T-helper 1 cell (primary cell): ENCODE data around the gene SLC9A3.
A peak's percentile ranks its signal among the peaks of the same experiment; 100 is the strongest.

Experiments
- DNase-seq, 5 donors: peaks; one replicate each; pipeline ENCODE4 v3.0.0-alpha.2; 2012 to 2020

Gene SLC9A3

DNA sequence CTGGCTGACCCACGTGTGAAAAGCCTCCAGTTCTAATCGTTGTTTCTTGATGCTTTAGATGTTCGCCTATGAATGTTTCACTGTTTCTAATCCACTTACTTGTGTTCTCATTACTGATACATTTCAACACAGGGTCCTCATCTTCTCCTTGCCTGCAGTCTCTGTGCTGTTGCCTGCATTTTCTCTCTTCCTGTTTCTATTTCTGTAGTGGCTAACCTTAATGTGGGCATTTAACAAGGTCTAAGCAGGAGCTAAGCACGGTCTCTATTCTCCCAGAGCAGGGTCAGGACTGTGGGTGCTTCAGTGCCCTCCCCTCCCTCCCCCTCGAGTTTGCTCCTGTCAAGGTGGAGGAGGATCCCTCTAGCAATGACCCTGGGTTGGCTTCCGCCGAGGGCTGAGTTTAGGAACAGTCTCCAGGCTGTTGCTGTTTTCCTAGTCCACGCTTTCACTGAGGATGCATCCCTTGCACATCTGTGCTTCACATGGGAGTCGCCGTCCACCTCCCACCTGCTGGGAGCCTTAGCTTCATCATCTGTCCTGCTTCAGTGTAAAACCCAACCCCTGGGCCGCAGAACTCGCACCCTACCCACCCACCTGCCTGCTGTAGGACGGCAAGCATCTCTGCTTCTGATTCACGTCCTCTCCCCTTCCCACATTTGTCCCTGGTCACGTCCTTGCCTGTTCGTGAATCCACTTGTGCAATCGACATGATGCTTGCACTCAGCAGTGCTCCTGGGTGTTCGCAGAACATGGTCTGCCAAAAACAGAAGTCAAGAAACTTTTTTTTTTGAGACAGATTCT, 83.6 kb downstream of the SLC9A3 start:
- peak in 1 of 5 donors; percentile 8 for DNase-seq

DNA sequence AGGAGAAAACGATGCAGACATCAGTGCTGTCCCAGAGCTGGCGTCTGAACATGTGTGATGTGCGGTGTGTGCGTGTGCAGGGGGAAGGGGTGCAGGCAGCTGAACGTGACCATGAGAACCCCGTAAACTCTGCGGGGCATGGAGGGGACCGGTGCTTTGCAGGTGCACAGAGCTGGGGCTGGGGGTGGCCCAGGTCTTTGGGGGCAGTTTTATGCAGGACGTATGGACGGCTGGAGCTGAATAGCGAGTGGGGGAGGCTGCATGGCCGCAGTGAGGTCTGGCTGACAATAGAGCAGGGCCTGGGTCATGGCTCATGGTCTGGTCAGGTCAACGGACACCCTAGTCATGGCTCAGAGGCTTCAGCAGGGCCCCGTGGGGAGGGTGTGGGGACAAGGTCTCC, 84.6 kb downstream of the SLC9A3 start:
- DNase-seq = peak in 1 of 5 donors; percentile 2

DNA sequence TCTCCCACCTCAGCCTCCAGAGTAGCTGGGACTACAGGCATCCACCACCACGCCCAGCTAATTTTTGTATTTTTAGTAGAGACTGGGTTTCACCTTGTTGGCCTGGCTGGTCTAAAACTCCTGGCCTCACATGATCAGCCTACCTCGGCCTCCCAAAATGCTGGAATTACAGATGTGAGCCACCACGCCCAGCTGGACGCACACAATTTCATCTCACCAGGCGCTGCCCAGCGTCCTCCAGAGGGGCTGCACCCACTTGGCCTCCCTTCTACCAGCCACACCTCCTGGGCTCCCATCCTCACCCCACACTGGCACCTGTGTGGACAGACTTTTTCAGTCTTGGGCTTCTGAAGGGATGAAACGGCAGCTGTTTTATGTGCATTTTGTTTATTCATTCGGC, 85.1 kb downstream of the SLC9A3 start:
- DNase-seq = peak in 1 of 5 donors; percentile 3

DNA sequence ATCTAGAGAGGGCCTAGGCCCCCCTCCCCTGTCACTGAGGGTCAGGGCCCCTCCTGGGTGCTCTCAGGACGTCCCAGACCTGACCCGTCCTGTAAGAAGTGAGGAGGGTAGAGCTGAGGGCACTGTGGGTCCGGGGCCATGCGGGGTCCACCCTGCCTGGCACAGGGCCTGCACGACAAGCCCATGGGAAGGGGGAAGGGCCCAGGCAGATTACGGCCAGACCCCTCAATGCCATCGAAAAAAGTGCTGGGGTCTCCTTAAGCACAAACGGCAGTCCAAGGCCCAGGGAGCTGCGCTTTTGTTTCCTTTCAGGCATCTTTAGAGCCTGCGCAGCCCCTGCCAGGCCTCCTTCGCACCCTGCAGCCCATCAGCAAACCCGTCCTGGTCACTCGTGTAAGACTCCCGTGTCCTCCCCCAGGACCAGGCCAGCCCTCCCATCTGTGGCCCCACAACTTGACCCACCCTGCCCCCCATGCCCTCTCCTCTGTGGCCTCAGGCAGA, 85.7 kb downstream of the SLC9A3 start:
- peak in 1 of 5 donors; percentile 8 for DNase-seq

DNA sequence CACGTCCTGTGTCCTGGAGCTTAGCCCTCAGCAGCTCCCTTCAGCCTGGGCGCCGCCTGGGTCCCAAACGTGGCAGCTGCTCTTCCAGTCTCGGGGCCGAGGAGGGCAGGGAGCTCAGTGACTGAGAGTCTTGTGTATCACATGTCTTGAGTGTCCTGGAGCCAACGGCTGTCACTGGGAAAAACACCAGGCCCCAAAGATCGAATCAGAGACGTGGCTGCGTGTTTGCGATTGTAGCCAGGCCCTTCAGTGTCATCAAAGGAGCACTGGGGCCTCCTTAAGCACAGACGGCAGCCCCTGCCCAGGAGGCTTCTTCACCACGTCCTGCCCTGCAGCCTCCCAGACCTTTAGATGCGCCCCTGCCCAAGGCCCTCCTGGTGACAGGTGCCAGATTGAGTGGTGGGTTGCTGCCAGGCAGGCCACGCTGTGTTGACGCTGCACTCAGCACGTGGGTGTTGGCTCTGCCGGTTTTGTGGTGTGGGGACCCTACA, 86.9 kb downstream of the SLC9A3 start:
- no peak for DNase-seq

DNA sequence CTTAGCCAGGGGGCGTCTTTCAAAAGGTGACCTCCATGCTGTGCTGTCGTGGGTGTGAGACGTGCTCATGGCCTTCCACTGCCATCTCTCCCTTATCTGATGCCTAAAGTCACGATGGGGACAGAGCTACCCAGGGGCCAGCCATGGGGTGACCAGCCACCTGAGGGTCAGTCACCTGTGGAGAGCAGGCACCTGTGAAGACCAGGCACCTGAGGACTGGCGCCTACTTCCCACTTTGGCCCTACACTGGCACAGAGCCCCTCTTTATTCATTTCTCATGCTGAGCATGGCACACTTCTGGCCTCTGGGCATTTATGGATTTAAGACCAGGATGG, 87.6 kb downstream of the SLC9A3 start:
- no peak for DNase-seq

DNA sequence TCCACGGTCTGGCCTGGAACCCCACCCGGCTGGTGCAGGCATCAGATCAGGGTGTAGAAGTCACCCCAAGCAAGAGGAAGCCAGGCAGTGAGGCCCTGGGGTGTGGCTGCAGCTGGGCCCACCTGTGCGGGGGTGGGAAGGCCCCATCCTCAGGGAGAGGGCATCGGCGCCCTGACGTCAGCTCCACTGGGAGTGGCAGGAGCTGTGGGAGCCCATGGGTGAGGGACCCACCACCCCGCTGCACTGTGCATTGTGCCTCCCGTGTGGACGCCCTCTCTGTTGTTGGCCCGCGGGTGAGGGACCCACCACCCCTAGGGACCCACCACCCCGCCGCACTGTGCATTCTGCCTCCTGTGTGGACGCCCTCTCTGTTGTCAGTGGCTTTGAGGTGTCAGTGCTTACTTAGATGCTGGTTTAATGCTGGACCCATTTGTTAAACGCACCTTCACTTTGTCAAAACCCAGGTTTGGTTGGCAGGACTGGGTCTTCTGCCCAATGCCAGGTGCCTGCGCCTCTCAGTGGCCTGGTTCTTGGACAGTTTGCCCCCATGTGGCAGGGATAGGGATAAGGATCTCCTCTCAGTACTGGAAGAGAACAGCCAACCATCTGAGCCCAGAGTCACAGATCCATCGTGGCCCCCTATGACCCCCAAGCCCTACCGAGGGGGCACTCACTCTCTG, 88.1 kb downstream of the SLC9A3 start:
- DNase-seq = no peak

DNA sequence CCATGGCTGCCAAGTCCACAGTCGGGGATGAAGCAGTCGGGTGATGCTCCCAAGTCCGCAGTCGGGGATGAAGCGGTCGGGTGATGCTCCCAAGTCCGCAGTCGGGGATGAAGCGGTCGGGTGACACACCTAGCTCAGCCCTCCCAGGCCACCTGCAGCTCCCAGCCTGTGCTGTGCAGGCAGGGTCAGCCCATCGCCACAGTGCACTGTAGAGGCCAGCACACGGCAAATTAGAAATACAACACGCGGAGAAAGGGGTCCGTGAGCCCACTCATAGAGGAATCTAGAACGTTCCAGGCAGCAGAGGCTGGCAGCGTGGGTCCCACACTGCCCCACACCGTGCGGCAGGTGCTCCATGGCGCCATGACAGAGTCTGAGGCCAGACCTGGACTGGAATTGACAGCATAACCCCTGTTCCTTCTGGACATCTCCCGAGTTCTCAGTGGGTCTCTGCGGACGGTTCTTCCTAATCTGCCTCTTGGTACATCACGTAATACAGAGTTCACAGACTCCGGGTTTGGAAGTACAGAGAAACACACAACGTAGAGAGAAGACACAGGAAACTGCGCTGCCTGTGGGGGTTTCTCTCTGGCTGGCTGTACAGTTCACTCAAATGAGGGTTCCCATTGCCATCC, 89.0 kb downstream of the SLC9A3 start:
- DNase-seq = no peak

DNA sequence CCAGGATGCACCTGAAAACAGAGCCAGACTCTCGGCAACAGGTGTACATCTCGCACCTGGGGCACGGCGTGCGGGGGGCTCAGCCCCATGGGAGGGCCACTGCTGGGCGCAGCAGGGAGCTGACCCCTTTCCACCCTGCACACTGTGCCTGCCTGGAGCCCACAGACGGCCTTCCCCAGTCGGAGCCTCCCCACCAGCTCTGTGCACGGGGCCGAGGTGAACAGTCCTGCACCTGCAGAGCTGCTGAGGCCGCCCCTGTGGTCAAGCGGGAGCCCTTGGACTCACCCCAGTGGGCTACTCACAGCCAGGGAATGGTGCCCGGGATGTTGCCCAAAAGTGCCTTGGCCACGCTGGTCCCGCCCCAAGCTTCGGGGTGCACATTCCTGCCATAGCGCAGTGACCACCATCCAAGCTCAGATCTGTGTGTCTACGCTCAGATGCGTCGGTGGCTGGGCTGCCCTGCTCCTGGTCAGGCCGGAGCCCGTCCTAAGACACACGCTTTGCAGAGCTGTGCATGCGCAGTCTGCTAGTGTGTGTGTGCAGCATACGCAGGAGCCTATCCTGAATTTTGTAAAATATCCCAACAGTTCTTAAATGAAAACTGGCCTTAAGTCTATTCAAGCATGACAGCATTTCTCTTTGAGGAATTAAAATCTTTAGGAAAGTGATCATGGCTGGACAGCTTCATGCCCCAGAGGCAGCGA, 89.7 kb downstream of the SLC9A3 start:
- DNase-seq = no peak

DNA sequence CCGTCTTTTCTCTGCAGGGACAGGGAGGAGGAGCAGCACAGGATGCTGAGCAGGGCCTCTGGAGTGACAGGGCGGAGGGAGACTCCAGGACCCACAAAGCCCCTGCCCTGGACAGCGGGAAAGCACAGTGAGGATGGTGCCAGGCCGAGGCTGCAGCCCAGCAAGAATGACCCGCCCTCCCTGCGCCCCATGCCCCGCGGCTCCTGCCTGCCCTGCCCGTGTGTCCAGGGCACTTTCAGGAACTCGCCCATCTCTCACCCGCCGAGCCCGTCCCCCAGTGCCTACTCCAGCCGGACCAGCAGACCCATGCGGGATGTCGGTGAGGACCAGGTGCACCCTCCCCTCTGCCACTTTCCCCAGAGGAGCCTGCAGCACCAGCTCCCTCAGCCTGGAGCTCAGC, 90.4 kb downstream of the SLC9A3 start:
- no peak for DNase-seq

DNA sequence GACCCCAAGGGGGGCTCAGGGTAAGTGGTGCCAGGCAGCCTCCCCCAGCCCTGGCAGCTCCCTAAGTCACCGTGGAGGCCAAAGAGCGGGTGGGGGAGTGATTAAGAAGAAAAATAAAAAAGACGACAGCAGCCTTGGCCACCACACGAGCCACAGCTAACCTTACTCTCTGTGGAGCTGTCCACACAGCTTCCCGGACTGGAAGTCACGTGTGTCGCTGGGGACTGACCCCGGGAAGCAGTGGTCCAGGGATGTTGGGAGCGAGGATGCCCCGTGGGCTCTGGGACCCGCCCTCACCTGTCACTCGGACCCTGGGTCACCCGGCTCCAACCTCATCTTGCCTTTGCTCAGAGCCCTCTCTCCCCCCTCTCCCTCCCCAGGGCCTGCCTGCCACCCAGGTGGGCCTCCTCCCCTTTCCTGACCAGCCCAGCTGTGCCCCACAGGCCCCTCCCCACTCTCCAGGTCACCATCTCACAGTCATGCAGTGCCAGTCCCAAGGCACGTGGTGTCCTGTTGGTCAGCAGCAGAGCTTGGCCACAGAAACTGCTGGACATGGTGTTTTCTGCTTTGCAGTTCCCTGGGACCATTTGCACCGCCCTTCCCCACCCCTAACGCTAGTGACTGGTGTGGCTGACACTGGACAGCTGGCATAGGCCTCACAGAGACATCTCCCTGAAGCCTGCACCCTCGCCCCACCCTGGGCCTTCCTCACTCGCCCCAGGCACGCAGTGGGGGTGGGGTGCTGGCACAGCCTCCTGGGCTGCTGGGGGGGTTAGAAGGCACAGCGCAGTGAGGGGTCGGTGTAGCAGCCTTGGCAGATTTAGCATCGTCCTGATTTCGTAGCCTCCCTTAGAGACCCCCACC, 91.1 kb downstream of the SLC9A3 start:
- no peak for DNase-seq

DNA sequence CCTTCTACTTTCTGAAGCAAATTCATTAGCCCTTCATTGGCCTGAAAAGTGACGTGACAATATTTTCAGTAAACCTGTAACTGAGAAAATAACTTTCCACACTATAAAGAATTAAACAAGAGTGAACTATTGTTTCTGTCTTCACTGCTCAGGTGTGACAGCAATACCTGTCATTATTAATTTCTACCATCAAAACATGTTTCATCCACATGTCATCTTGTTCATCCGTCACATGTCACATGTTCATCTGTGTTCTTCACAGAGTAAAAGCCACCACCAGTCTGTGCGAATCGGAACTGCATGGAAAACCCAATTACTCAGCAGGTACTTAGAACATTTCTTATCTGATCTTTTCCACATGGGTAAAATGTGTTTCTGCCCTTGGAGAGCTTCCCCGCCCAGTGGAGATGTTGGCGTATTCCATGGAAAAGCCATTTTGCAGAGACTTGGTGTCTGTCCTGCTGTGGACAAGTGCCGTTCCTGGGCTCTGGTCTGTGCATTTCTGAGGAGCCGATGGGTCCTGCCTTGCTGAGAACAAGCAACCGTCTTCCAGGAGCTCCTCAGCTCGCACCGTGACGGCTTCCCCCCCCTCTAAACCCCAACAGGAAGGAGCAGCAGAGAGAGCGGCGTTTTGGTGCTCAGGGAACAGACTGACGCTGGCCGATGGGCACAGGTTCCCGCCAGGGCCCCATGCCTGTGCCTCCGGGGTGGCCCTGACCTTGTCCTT, 91.9 kb downstream of the SLC9A3 start:
- no peak for DNase-seq

DNA sequence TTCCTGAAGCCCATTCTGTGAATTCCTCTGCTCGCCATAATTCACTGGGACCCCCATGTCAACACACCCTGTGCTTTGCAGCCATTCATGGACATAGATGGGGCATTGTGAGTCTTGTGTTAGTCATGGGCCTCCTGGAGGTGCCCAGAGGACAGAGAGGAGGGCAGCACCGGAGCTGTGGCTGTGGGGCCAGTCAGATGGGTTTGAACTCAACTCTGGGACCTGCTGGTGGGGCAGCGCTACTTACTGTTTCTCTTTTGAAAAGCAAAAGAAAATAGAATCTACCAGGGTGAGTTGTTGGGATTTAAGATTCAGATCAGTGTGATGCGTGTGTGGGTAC, 92.6 kb downstream of the SLC9A3 start:
- DNase-seq = no peak

DNA sequence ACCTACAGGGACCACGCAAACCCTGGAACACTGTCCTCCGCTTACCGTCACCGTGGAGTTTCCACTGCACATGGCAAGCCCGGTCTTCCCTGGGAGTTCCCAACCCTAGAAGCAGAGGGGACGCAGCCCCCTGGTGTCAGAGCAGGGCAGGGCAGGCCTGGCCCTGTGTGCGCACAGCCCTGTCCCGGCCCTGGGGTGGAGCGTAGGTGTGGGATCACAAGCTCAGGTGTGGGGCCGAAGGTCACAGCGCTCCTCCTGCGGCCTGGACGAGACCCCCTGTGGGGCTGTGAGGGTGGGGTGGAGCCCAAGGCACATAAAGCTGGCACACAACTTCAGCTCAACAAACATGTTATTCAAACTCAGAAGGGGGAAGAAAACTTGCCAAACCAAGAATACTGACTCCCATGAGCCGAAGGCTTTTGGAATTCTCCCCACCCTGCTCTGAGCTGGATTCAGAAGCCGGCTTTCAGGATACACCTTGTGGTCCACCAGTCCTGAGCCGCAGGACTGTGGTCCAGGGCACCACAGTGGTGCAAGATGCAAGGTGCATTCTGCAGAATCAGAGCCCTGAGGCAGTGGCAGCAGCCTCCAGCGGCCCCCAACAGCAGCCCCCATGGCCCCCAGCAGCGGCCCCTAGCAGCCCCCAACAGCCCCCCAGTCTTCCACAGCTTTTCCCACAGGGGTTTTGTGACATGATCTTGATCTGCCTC, 93.1 kb downstream of the SLC9A3 start:
- DNase-seq = peak in 1 of 5 donors; percentile 42

DNA sequence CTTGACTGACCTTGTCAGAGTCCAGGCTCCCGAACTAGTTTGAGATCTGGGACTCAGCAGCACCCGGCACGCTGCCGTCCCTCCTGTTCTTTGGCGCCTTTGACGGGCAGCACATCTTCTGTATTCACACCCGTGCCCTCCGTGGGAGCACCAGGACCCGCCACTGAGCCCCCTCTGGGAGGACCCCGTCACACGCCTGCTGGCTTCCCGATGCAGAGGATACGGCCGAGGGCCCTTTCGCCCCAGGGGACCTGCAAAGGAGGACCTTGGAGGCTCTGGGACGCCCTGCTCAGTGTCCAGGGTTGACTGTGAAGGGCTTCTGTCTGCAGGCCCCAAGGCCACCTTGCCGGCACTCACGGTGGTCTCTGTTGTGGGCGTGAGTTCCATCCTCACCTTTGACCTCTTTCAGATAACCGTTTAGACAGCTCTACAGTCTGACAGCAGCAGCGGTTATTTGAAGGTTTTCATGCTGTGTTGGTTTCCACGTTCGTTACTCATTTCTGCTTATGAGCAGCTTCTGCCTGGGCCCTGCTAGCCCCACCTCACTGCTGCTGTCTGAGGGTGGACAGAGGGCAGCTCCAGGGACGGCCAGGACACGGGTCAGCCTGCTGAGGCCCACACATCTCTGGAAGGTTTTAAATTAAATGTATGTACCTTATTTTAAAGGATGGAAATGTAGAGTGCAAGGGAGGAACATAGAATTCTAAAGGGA, 93.9 kb downstream of the SLC9A3 start:
- DNase-seq = no peak

DNA sequence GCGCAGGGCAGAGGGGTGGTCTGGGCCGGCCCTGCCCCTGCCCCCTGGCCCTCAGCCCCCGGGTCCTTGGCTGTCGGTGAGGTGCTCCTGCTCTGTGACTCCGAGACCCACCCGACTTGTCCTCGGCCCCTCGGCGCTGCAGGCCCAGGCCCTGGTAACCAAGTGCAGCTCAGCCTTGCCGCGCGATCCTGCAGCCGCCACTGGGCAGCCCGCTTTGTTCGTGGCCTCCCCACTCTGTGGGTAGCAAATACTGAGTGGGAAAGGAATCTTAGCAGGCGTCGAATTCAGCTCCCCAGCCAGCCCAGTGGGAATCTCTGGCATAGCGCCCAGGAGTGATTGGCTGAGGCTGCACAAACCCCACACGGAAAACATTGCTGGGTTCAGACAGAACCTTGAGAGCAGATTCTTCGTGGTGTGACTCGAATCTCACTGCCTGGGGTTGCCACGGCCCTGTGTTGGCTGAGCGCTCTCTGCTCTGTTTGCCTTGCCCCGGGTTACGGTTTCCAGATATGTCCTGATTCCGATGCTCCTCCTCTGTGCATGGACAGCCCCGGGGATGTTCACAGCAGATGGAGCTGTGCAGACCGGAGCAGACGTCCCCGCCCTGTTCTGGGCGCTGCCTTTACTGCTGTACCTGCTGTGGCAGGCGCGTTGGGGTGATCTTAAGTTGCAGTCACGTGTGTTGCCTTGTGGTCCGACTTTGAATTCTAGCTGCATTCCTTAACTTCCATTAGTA, 94.6 kb downstream of the SLC9A3 start:
- no peak for DNase-seq

DNA sequence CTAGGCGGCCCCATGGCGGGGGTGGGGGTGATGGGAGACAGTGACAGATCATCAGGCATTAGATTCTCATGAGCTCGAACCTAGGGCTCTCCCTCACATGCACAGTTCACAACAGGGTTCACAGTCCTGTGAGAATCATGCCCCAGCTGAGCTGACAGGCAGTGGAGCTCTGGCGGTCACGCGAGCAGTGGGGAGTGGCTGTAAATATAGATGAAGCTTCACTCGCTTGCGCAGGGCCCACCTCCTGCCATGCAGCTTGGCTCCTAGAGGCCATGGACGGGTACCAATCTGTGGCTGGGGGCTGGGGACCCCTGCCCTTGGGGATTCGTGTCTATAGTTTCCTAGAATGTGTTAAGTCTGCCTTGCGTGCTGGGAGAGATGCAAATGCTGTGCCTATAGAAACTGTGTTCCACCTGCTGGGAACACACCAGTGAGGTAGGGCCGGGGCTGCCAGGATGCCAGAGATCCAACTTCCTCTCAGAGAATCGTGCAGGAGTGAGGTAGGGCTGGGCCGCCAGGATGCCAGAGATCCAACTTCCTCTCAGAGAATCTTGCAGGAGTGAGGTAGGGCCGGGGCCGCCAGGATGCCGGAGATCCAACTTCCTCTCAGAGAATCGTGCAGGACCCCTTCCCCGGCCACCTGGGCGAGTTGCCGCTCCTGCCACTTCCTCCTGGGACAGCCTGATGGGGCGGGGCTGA, 95.3 kb downstream of the SLC9A3 start:
- DNase-seq = no peak

DNA sequence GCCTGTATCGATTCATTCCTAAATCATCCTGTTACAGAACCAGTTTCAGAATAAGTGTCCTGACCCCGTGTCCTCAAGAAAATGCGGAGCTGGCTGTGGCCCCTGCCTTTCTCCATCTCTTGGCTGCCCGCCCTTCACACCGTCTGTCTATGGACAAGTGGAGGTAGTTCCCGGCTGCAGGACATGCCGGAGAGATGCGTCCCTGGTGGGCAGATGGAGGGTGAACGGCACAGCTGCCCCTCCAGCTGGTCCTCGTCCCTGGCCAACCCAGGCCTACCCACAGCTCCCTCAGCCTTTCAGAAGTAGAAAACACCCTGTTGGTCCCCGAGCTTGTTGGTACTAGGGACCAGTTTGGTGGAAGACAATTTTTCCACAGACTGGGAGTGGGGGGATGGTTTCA, 96.0 kb downstream of the SLC9A3 start:
- no peak for DNase-seq
